Karpas-422 (cell line): ENCODE measurements around the gene MYCBP2. TPM values are rescaled to one million over a fixed set of nuclear protein-coding genes. Genes with fewer than 3 reads are reported as not detected.

Experiments
- DNase-seq: peaks from one replicate; pipeline ENCODE4 v3.0.0-alpha.2; 2015
- H2AFZ ChIP-seq: fragments of 200-600 bp; sonication (generic); 2 replicates; pipeline ENCODE4 v1.6.1; 2014; ENCODE audit warnings: antibody characterized with exemption, low read length, mixed read lengths
- H3K27ac ChIP-seq: fragments of 200-600 bp; sonication (generic); 2 replicates; pipeline ENCODE4 v1.5.1; 2014; ENCODE audit warnings: mild to moderate bottlenecking, low read length, moderate library complexity
- H3K27me3 ChIP-seq: fragments of 200-600 bp; sonication (generic); 2 replicates; pipeline ENCODE4 v1.6.1; 2014; ENCODE audit warnings: low read length, mixed read lengths
- H3K36me3 ChIP-seq: fragments of 200-600 bp; sonication (generic); 2 replicates; pipeline ENCODE4 v1.6.1; 2014; ENCODE audit warnings: low read length, mixed read lengths; ENCODE audit not compliant: insufficient read depth
- H3K4me1 ChIP-seq: fragments of 200-600 bp; sonication (generic); 2 replicates; pipeline ENCODE4 v1.6.1; 2014; ENCODE audit warnings: mild to moderate bottlenecking, low read length, mixed read lengths
- H3K4me2 ChIP-seq: fragments of 200-600 bp; sonication (generic); 2 replicates; pipeline ENCODE4 v1.6.1; 2014; ENCODE audit warnings: low read length, low read depth, mild to moderate bottlenecking; ENCODE audit not compliant: poor library complexity, severe bottlenecking
- H3K4me3 ChIP-seq: fragments of 200-600 bp; sonication (generic); 2 replicates; pipeline ENCODE4 v1.5.1; 2014; ENCODE audit warnings: mild to moderate bottlenecking, antibody characterized with exemption, low read length, mixed read lengths
- H3K79me2 ChIP-seq: fragments of 200-600 bp; sonication (generic); 2 replicates; pipeline ENCODE4 v1.6.1; 2014; ENCODE audit warnings: mild to moderate bottlenecking, low read length, mixed read lengths
- H3K9ac ChIP-seq: fragments of 200-600 bp; sonication (generic); 2 replicates; pipeline ENCODE4 v1.6.0; 2014; ENCODE audit warnings: low read length
- H3K9me2 ChIP-seq: fragments of 200-600 bp; sonication (generic), shearing (Covaris generic); replicated peaks from 2 replicates; pipeline ENCODE4 v1.6.0; 2014; ENCODE audit warnings: mild to moderate bottlenecking, low read length, moderate library complexity; ENCODE audit not compliant: insufficient read depth
- H3K9me3 ChIP-seq: fragments of 300-700, 200-600 bp; sonication (generic); 2 replicates; pipeline ENCODE4 v1.6.1; 2014; ENCODE audit warnings: low read length, mixed read lengths
- H4K20me1 ChIP-seq: fragments of 200-600 bp; sonication (generic); 2 replicates; pipeline ENCODE4 v1.6.1; 2014; ENCODE audit warnings: mild to moderate bottlenecking, antibody characterized with exemption, low read length, low read depth; ENCODE audit not compliant: insufficient read depth
- total RNA-seq: library from RNA; depleted of rRNA; stranded (reverse); fragments of >200 nt; shearing (Covaris generic); gene quantifications from 2 replicates; pipeline ENCODE4 v1.2.3, GENCODE V29; 2014; ENCODE audit warnings: low replicate concordance

Gene MYCBP2
- total RNA-seq, 1 experiment from 2014 or later, result 188 TPM

DNA sequence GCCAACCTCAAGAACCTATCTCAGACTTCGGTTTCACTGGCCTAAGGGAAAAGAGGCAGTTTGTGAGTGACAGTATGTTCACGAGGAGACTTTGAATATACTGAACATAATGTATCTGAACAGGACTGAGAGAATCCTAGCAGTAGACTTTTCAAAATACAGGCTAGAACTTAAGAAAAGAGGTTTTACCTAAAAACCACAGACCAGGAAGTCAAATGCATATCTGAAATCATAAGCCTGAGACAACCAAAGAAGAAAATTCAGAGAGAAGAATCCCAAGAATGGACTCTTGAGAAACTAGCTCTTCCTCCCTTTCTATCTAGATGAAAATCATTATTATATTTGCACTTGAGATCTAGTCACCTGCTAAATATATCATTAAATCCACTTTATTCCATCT, 17.6 kb downstream of the MYCBP2 start:
- Histone ChIP-seq H3K4me1 (peaks cover 90% of the 10 kb centered on the region), H3K27ac (peak overlapping the region; percentile 25; the same call in 1 of the 2 replicates), H3K36me3 (no peaks in the 10 kb centered on the region), H3K79me2 (peaks cover 100% of the 10 kb centered on the region), H3K9me2 (no peaks in the 10 kb centered on the region), H3K9me3 (no peaks in the 10 kb centered on the region), H3K4me2 (peak overlapping the region; percentile 26), H4K20me1 (peaks cover 34% of the 10 kb centered on the region), H2AFZ (no peak overlapping the region), H3K9ac (no peak overlapping the region), H3K4me3 (no peak overlapping the region), H3K27me3 (no peaks in the 10 kb centered on the region)
- DNase-seq, result no peak

DNA sequence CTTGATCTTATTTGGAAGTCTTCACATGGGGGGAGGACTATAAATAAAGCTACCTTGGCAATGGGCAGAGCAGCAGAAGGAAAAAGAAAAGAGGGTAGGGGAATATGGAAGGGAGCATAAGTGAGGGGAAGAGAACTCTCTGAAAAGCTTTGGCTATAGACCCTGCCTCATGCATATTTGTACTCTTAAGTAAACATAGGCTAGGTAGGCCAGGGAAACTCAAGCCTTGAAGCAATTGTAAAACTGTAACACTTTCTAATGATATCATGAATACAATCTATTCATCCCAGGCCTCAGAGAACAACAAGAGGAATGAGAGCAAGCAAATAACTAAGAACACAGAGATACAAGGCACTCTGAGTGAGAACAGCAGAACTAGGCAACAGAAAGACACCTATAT, 20.4 kb downstream of the MYCBP2 start:
- Histone ChIP-seq H3K4me3 (no peak overlapping the region), H3K79me2 (peaks cover 100% of the 10 kb centered on the region), H3K4me1 (peaks cover 87% of the 10 kb centered on the region), H3K9me3 (no peaks in the 10 kb centered on the region), H3K4me2 (peak overlapping the region; percentile 62), H3K9ac (peak overlapping the region; percentile 18; the same call in 1 of the 2 replicates), H3K9me2 (no peaks in the 10 kb centered on the region), H3K27me3 (no peaks in the 10 kb centered on the region), H3K36me3 (no peaks in the 10 kb centered on the region), H3K27ac (peak overlapping the region; percentile 60), H2AFZ (no peak overlapping the region), H4K20me1 (peaks cover 42% of the 10 kb centered on the region)
- no peak for DNase-seq

DNA sequence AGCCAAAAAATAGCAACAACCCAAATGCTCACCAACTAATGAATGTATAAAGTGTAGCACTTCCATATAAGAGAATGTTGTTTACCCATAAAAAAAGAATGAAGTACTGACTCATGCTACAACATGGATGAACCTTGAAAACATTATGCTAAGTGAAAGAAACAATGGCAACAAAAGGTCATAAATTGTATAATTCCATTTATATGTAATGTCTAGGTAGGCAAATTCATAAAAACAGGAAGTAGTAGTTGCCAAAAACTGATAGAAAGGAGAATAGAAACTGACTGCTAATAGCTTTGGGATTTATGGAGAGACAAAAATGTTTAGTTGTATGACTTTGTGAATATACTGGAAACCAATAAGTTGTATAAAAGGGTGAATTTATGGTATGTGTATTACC, 21.6 kb downstream of the MYCBP2 start:
- peaks cover 100% of the 10 kb centered on the region for H3K79me2 ChIP-seq
- no peaks in the 10 kb centered on the region for H3K36me3 ChIP-seq
- H3K9ac ChIP-seq, result no peak overlapping the region
- H3K27ac ChIP-seq, result peak overlapping the region; percentile 60
- peak overlapping the region; percentile 14; the same call in 1 of the 2 replicates for H3K4me3 ChIP-seq
- no peaks in the 10 kb centered on the region for H3K27me3 ChIP-seq
- no peaks in the 10 kb centered on the region for H3K9me3 ChIP-seq
- no peak overlapping the region for H2AFZ ChIP-seq
- peak overlapping the region; percentile 62 for H3K4me2 ChIP-seq
- H3K9me2 ChIP-seq, result no peaks in the 10 kb centered on the region
- H3K4me1 ChIP-seq, result peaks cover 86% of the 10 kb centered on the region
- peaks cover 40% of the 10 kb centered on the region for H4K20me1 ChIP-seq
- DNase-seq, result peak; percentile 76

DNA sequence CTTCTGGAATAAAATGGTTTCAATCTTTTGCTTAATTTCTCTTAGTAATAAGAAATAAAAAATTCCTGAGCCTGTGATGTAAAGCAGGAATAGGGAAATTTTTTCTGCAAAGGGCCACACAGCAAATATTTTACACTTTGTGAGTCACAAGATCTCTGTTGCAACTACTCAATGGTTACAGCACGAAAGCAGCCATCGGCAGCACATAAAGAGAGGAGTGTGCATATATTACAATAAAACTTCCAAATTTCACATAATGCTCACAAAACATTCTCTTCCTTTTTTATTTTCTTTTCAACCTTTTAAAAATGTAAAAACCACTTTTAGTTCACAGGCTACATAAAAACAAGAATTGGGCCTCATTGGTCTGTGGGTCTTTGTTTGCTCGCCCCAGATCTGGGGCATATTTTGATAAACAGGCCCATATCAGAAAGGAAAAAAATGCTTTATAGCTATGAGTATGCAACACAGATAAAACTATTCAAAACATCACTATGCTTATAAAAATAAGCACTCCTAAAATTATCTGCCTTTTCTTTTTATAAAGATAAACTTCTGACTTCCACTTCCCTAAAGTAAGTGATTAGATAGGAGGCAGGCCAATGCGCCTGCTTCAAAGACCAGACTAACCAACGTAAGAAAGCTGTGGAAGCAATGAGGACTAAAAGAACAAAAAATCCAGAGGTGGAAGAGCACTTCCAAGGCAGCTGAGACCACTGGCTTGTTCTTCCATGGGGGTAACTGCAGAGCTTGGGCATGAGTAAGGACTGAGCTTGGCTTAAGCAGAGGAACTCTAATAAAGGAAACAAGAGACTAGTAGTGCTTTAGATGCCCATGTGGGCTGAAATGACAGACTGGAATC, 26.5 kb downstream of the MYCBP2 start:
- peaks cover 21% of the 10 kb centered on the region for H4K20me1 ChIP-seq
- H3K4me2 ChIP-seq, result peak overlapping the region; percentile 76
- H3K36me3 ChIP-seq, result peaks cover 5% of the 10 kb centered on the region
- peak; percentile 77 for DNase-seq
- H3K9me2 ChIP-seq, result no peaks in the 10 kb centered on the region
- peaks cover 83% of the 10 kb centered on the region for H3K4me1 ChIP-seq
- H3K9ac ChIP-seq, result peak overlapping the region; percentile 40
- H3K79me2 ChIP-seq, result peaks cover 100% of the 10 kb centered on the region
- H2AFZ ChIP-seq, result no peak overlapping the region
- no peaks in the 10 kb centered on the region for H3K9me3 ChIP-seq
- H3K4me3 ChIP-seq, result peak overlapping the region; percentile 50
- no peaks in the 10 kb centered on the region for H3K27me3 ChIP-seq
- H3K27ac ChIP-seq, result peak overlapping the region; percentile 82

DNA sequence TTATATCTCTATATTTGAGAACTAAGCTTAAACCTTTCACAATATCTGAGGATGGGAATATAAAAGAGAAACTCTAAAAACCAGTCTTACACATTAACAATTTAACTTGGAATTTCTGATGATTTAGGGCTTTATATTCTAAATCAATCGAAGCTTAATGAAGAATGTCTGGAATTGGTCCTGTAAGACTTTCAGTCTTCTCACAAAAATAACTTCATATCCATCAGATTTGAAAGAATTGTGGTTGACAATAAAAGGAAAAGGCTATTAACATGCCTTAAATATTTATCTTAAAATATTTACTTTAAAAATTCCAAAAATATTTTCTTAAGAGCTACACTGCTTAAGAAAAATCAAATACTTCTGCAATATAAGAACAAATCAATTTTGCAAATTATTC, 27.3 kb downstream of the MYCBP2 start:
- no peaks in the 10 kb centered on the region for H3K27me3 ChIP-seq
- peak overlapping the region; percentile 50 for H3K4me3 ChIP-seq
- no peak overlapping the region for H2AFZ ChIP-seq
- H3K4me1 ChIP-seq, result peaks cover 75% of the 10 kb centered on the region
- peak overlapping the region; percentile 82 for H3K27ac ChIP-seq
- no peaks in the 10 kb centered on the region for H3K9me2 ChIP-seq
- H4K20me1 ChIP-seq, result peaks cover 14% of the 10 kb centered on the region; the same call in 1 of the 2 replicates
- no peak for DNase-seq
- peak overlapping the region; percentile 76 for H3K4me2 ChIP-seq
- no peak overlapping the region for H3K9ac ChIP-seq
- H3K9me3 ChIP-seq, result no peaks in the 10 kb centered on the region
- peaks cover 98% of the 10 kb centered on the region for H3K79me2 ChIP-seq
- H3K36me3 ChIP-seq, result peaks cover 10% of the 10 kb centered on the region

DNA sequence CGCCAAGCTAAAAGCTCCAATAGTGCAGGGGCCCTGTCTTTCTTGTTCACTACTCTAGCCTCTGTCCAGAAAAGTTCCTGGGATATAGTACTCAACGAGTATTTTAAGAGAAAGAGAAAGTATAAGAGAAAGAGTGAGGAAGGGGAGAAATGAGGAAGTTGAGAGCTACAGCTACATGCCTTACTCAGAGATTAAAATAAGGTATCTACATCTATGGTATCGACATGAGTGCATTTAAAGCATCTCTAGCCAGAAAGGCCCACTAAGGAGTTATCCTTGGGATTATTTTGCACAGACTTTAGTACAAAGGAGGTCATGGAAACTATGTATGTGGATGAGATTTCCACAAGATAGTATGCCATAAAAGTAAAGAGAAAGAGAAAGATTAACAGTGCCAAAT, 28.5 kb downstream of the MYCBP2 start:
- Histone ChIP-seq H3K79me2 (peaks cover 96% of the 10 kb centered on the region), H3K4me1 (peaks cover 67% of the 10 kb centered on the region), H3K4me3 (peak overlapping the region; percentile 48), H3K4me2 (peak overlapping the region; percentile 76), H3K9ac (peak overlapping the region; percentile 24), H3K27ac (peak overlapping the region; percentile 82), H4K20me1 (peaks cover 14% of the 10 kb centered on the region; the same call in 1 of the 2 replicates), H3K36me3 (peaks cover 19% of the 10 kb centered on the region), H3K9me2 (no peaks in the 10 kb centered on the region), H3K9me3 (no peaks in the 10 kb centered on the region), H2AFZ (no peak overlapping the region), H3K27me3 (no peaks in the 10 kb centered on the region)
- peak; percentile 69 for DNase-seq

DNA sequence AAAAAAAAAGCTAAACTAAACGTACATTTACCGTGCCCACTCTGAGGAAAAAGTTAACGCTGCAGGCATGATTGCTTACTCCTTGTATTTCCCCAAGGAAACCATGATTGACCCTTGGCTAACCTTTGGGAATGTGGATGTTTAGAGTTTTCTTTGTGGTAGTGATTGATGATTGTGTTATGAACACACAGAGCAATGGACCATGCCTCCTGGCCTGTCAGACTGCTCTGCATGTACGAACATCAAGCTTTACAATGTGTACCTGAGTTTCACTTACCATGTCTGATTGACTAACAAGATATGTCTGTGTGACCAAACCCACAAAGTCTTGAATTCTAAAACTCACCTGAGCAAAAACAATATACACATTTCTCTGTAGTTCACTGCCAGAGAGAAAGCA, 35.1 kb downstream of the MYCBP2 start:
- Histone ChIP-seq H3K4me2 (no peak overlapping the region), H3K4me3 (no peak overlapping the region), H3K27ac (no peak overlapping the region), H3K9ac (no peak overlapping the region), H3K9me2 (no peaks in the 10 kb centered on the region), H3K79me2 (peaks cover 87% of the 10 kb centered on the region), H3K27me3 (no peaks in the 10 kb centered on the region), H2AFZ (no peak overlapping the region), H3K36me3 (peaks cover 64% of the 10 kb centered on the region), H4K20me1 (no peaks in the 10 kb centered on the region), H3K4me1 (peaks cover 32% of the 10 kb centered on the region), H3K9me3 (no peaks in the 10 kb centered on the region)
- no peak for DNase-seq

DNA sequence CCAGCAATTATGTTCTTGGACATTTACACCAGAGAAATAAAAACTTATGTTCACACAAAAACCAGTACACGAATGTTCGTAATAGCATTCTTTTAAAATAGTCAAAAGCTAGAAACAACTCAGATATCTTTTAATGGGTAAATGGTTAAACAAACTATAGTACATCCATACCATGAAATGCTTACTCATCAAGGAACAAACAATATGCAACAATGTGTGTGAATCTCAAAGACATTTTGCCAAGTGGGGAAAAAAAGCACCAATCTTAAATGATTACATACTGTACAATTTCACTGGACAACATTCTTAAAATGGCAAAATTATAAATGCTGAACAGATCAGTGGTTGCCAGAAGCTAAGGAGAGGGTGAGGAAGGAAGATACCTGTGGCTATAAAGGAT, 36.6 kb downstream of the MYCBP2 start:
- no peak overlapping the region for H3K4me3 ChIP-seq
- peaks cover 61% of the 10 kb centered on the region for H3K36me3 ChIP-seq
- H3K9ac ChIP-seq, result no peak overlapping the region
- H2AFZ ChIP-seq, result no peak overlapping the region
- DNase-seq, result no peak
- H3K27ac ChIP-seq, result no peak overlapping the region
- H3K79me2 ChIP-seq, result peaks cover 80% of the 10 kb centered on the region
- H3K4me2 ChIP-seq, result no peak overlapping the region
- H3K9me3 ChIP-seq, result no peaks in the 10 kb centered on the region
- no peaks in the 10 kb centered on the region for H3K9me2 ChIP-seq
- peaks cover 25% of the 10 kb centered on the region for H3K4me1 ChIP-seq
- no peaks in the 10 kb centered on the region for H3K27me3 ChIP-seq
- H4K20me1 ChIP-seq, result no peaks in the 10 kb centered on the region
